ENCODE results near the gene LMBRD2. TPM values are rescaled to one million over a fixed set of nuclear protein-coding genes. Genes with fewer than 3 reads are reported as not detected.

Gene LMBRD2
- total and polyA plus RNA-seq, 9 of the 15 experiments (the other 6 are each of a cell fraction or from before 2014, with no cell fraction given), result 2.1 to 24.2 (median 10.6) TPM

GRCh38 chr5:36066001-36066539 lies 85.6 kb downstream of the LMBRD2 start:
- no peaks in the 10 kb centered on the region for H3K9me1 ChIP-seq (ENCODE audit: control insufficient read depth, insufficient read depth, low read length)
- POLR2A ChIA-PET, result interaction anchor here (0.7 to 1.1 kb wide), 2 partner anchors 10 to 107 kb away, joined by 3 to 5 read pairs; no protein-coding TSS in a partner anchor
- CTCF ChIA-PET (ENCODE audit: low intra/inter-chr PET ratio), result no interaction called here
- H3K4me3 ChIP-seq, result no peak overlapping the region
- H3K79me2 ChIP-seq (ENCODE audit: control insufficient read depth, insufficient read depth, low read length), result no peaks in the 10 kb centered on the region
- TF ChIP-seq ARID1B (IDR thresholded peaks at IDR 0.05) (no peak), JUNB (CRISPR knock-in tag; conservative IDR thresholded peaks at IDR 0.05) (no peak), ZC3H8 (IDR thresholded peaks at IDR 0.05) (no peak), SREBF1 (IDR thresholded peaks at IDR 0.05; ENCODE audit: borderline replicate concordance, low read depth, low read length) (no peak), HNRNPK (IDR thresholded peaks at IDR 0.05; ENCODE audit: low read depth, low read length, poor library complexity, severe bottlenecking) (no peak), CCAR2 (IDR thresholded peaks at IDR 0.05; ENCODE audit: low read depth, low read length) (no peak), MYC (IDR thresholded peaks at IDR 0.05; ENCODE audit: low read depth, low read length) (no peak), MYC (CRISPR knock-in tag; IDR thresholded peaks at IDR 0.05; ENCODE audit: borderline replicate concordance, low read depth) (no peak), ARID4B (CRISPR knock-in tag; IDR thresholded peaks at IDR 0.05) (no peak), SRSF9 (IDR thresholded peaks at IDR 0.05; ENCODE audit: borderline replicate concordance, low read depth, low read length) (no peak), RBM15 (IDR thresholded peaks at IDR 0.05; ENCODE audit: insufficient read depth, low read length) (no peak), SMARCA4 (IDR thresholded peaks at IDR 0.05) (no peak), TEAD4 (IDR thresholded peaks at IDR 0.05; ENCODE audit: low read length) (no peak), TEAD4 (CRISPR knock-in tag; IDR thresholded peaks at IDR 0.05; ENCODE audit: borderline replicate concordance) (no peak), ZNF717 (CRISPR knock-in tag; IDR thresholded peaks at IDR 0.05) (no peak), FOXA3 (CRISPR knock-in tag; conservative IDR thresholded peaks at IDR 0.05 in 1 of 2, IDR thresholded peaks at IDR 0.05 in 1 of 2) (no peak), CBFB (CRISPR knock-in tag; IDR thresholded peaks at IDR 0.05) (no peak), NR2C2 (CRISPR knock-in tag; IDR thresholded peaks at IDR 0.05) (no peak), NR2C2 (tag; IDR thresholded peaks at IDR 0.05) (no peak), HIVEP1 (CRISPR knock-in tag; IDR thresholded peaks at IDR 0.05) (no peak)
- no peak overlapping the region for H3K9ac ChIP-seq (ENCODE audit: insufficient read depth in 1 of 2, low read depth in 2 of 2, low read length in 2 of 2)
- H3K4me1 ChIP-seq (replicated peaks in 1 of 2; ENCODE audit: control insufficient read depth in 2 of 2, insufficient read depth in 2 of 2, low read length in 2 of 2), result no peaks in the 10 kb centered on the region
- H2AFZ ChIP-seq (ENCODE audit: low read depth, low read length), result no peak overlapping the region
- ATAC-seq (no peak), FAIRE-seq (no peak), DNase-seq (ENCODE audit: extremely low read depth in 1 of 4, low spot score in 3 of 4) (no peak)
- H3K4me2 ChIP-seq (ENCODE audit: insufficient read depth, low read length), result no peak overlapping the region
- no peaks in the 10 kb centered on the region for H3K9me3 ChIP-seq (replicated peaks; ENCODE audit: control insufficient read depth, insufficient read depth, low read depth, low read length)
- H3K27ac ChIP-seq (ENCODE audit: extremely low read depth, low read depth, low read length), result no peak overlapping the region
- no peaks in the 10 kb centered on the region for H3K36me3 ChIP-seq (ENCODE audit: control insufficient read depth, insufficient read depth, low read length)
- intact Hi-C loops (cut with micrococcal nuclease), result no loop called here
- peaks cover 12 to 20% of the 10 kb centered on the region in 2 experiments for H3K27me3 ChIP-seq (ENCODE audit: control insufficient read depth in 2 of 2, insufficient read depth in 2 of 2, low read length in 2 of 2)
- in situ Hi-C loops (cut with MboI), result no loop called here
- no TSS peak for BruUV-seq (replicated peaks)
- WGBS (ENCODE audit: insufficient coverage, low coverage, missing lambda C conversion rate), result 0% methylated on average over 13 of the region's 13 CpGs
- H4K20me1 ChIP-seq (replicated peaks; ENCODE audit: control insufficient read depth, insufficient read depth, low read length), result no peaks in the 10 kb centered on the region
